Testis (tissue), 3 donors: ENCODE measurements around the gene RAPH1. TPM values are rescaled to one million over a fixed set of nuclear protein-coding genes. Genes with fewer than 3 reads are reported as not detected.

Experiments used
- DNase-seq: peaks from one replicate; pipeline ENCODE4 v3.0.0-alpha.2; 2019
- H3K27ac ChIP-seq, 2 donors: fragments of 200-600 bp; sonication (generic); one replicate each; pipeline ENCODE4 v1.5.1; 2019
- H3K27me3 ChIP-seq: fragments of 200-600 bp; sonication (generic); one replicate; pipeline ENCODE4 v1.5.1; 2019
- H3K36me3 ChIP-seq: fragments of 200-600 bp; sonication (generic); one replicate; pipeline ENCODE4 v1.5.1; 2017; ENCODE audit warnings: low read depth; ENCODE audit errors: missing control alignments
- H3K4me1 ChIP-seq: fragments of 200-600 bp; sonication (generic); one replicate; pipeline ENCODE4 v1.5.1; 2019
- H3K4me3 ChIP-seq, 2 donors: fragments of 200-600 bp; sonication (generic); one replicate each; pipeline ENCODE4 v1.5.1; 2017 to 2019
- H3K9me3 ChIP-seq: fragments of 200-600 bp; sonication (generic); one replicate; pipeline ENCODE4 v1.5.1; 2017
- POLR2A ChIP-seq: fragments of 450-650 bp; IDR thresholded peaks from one replicate; pipeline ENCODE4 v1.6.1; 2017; ENCODE audit warnings: antibody characterized with exemption, mild to moderate bottlenecking, moderate library complexity
- WGBS, 2 donors: methylation state at CpG; one replicate each; pipeline ENCODE4 v1.1.5; 2018; 5-methylcytosine and 5-hydroxymethylcytosine counted together
- intact Hi-C: fragments of 100-400 bp; cut with DNase I; formaldehyde crosslinking; loops from one replicate; pipeline ENCODE4 v1.15.1; 2023; ENCODE audit warnings: low total_unique reads
- polyA plus RNA-seq: library from polyadenylated mRNA; stranded (reverse); fragments of 350-450 nt; fragmentation: Illumina TruSeq; extraction: RNeasy Lipid Tissue Mini Kit (QIAGEN cat#74804); gene quantifications from one replicate; pipeline ENCODE4 v1.2.3, GENCODE V29; 2014; ENCODE audit warnings: low read depth, low replicate concordance; ENCODE audit not compliant: insufficient read depth
- total RNA-seq, 2 donors: library from RNA; depleted of rRNA; stranded (reverse); fragments of >200 nt; gene quantifications; one replicate each; pipeline ENCODE4 v1.2.3, GENCODE V29; 2016
- TF ChIP-seq, protein P1 (sequence below), 3 experiments: fragments of 450-650 bp in 2 of 3; fragments of 200-600 bp in 1 of 3; sonication (generic) in 1 of 3; IDR thresholded peaks; one replicate each; pipeline ENCODE4 v1.5.1; 2016 to 2019; ENCODE audit warnings: antibody characterized with exemption in 3 of 3, mild to moderate bottlenecking in 2 of 3, moderate library complexity in 1 of 3

The RAPH1 gene
- total and polyA plus RNA-seq, 3 donors from 2014 or later: 22.1 to 36.5 (median 31.1) TPM

DNA sequence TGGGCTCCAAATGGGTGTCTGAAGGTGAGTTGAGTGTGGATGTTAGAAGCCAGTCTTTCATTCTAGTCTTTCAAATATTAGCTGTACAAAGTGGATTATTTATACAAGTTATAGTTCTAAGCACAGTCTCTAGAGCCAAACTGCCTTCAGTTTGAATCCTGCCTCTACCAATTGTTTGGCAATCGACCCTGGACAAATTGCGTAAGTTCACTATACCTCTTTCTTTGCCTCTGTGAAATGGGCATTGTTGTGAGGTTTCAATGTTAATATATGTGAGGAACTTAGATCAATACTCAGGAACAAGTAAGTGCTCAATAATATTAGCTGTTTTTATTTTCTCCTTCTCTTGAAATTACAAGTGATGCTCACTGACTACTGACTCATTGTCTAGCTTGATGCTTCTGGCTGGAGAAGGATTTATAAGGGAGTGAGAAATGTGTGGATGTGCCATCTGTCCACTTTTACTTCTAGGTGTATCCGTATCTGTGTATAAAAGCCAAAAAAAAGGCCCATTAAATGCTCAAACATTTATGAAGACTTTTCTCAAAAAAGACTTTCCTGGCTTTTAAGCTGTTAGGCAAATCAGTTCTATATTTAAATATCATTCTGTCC lies 48.1 kb upstream of the RAPH1 start:
- no peaks in the 10 kb centered on the region for H3K36me3 ChIP-seq
- WGBS, 2 donors: 93 to 97% methylated on average over 3 of the region's 3 CpGs
- H3K4me3 ChIP-seq: no peak overlapping the region
- intact Hi-C loops: no loop called here
- no peak for DNase-seq
- TF ChIP-seq, protein P1, sequence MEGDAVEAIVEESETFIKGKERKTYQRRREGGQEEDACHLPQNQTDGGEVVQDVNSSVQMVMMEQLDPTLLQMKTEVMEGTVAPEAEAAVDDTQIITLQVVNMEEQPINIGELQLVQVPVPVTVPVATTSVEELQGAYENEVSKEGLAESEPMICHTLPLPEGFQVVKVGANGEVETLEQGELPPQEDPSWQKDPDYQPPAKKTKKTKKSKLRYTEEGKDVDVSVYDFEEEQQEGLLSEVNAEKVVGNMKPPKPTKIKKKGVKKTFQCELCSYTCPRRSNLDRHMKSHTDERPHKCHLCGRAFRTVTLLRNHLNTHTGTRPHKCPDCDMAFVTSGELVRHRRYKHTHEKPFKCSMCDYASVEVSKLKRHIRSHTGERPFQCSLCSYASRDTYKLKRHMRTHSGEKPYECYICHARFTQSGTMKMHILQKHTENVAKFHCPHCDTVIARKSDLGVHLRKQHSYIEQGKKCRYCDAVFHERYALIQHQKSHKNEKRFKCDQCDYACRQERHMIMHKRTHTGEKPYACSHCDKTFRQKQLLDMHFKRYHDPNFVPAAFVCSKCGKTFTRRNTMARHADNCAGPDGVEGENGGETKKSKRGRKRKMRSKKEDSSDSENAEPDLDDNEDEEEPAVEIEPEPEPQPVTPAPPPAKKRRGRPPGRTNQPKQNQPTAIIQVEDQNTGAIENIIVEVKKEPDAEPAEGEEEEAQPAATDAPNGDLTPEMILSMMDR (IDR thresholded peaks at IDR 0.05): no peak
- TF ChIP-seq POLR2A: no peak
- no peaks in the 10 kb centered on the region for H3K27me3 ChIP-seq
- H3K4me1 ChIP-seq: no peaks in the 10 kb centered on the region
- H3K27ac ChIP-seq: no peak overlapping the region
- H3K9me3 ChIP-seq: no peaks in the 10 kb centered on the region

DNA sequence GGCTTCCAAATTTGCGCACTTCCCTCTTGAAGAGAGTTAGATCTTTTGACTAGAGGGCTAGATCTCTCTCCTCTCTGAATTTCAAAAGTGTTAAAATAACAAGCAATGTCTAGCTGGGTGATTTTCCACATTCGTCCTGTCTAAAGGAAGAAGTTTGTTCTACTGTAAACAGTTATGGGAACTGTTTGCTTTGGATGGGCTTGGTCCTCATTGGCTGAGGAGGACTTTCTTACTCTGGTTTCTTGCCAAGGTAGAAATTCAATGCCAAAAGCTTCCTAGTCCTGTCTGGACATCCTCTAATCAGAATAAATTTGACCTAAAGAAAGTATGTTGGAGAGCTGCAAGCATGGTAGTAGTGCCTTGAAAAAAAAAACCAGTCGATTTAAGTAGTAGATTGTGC lies 47.4 kb upstream of the RAPH1 start:
- H3K4me1 ChIP-seq: no peaks in the 10 kb centered on the region
- 51 to 52% methylated on average over 3 of the region's 3 CpGs for WGBS, 2 donors
- no peak overlapping the region for H3K27ac ChIP-seq
- no peaks in the 10 kb centered on the region for H3K36me3 ChIP-seq
- intact Hi-C loops: no loop called here
- H3K9me3 ChIP-seq: no peaks in the 10 kb centered on the region
- no peaks in the 10 kb centered on the region for H3K27me3 ChIP-seq
- DNase-seq: no peak
- no peak overlapping the region for H3K4me3 ChIP-seq
- no peak for TF ChIP-seq POLR2A
- TF ChIP-seq, protein P1 (IDR thresholded peaks at IDR 0.05): no peak

DNA sequence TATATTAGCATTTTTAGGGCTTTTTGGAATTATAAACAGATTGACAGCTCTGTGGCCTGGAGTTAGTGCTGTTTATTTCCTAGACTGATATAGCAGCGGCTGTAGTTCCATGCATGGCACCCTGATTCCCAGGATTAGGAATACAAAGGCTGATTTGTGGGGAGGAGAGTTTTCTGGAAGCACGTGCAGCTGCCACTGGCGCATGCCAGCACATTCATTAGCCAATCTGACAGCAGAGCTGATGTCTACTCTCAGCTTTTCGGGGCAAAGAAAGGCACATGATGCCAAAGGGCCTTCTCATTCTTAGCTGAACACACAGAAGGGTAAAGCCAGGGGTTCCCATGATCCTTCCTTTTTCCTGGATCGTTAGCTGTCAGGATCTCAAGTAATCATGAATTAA lies 45.7 kb upstream of the RAPH1 start:
- no peak overlapping the region for H3K27ac ChIP-seq
- DNase-seq: no peak
- 65 to 84% methylated on average over 5 of the region's 5 CpGs for WGBS, 2 donors
- H3K36me3 ChIP-seq: no peaks in the 10 kb centered on the region
- intact Hi-C loops: no loop called here
- no peak overlapping the region for H3K4me3 ChIP-seq
- no peak for TF ChIP-seq POLR2A
- TF ChIP-seq, protein P1 (IDR thresholded peaks at IDR 0.05): no peak
- no peaks in the 10 kb centered on the region for H3K4me1 ChIP-seq
- no peaks in the 10 kb centered on the region for H3K27me3 ChIP-seq
- H3K9me3 ChIP-seq: no peaks in the 10 kb centered on the region

DNA sequence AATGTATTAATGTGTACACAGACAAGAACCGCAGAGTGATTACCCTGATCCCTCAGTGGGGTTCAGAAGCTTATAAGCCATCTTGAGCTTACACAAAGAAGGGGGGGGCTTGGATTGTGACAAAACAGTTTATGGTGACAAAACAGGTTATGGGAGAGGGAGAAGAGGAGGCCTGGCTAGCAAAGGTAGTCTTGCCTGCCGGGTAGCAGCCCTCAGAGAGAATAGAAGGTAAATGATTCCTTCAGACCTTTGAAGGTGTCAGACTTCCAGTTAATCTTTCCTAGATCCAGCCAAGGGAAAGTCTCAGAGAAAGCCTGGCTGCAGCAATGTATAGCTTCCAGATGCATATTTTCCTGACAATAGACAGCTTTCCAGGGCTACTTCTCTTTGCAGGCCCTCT lies 44.6 kb upstream of the RAPH1 start:
- Histone ChIP-seq H3K9me3 (no peaks in the 10 kb centered on the region), H3K4me3 (no peak overlapping the region), H3K4me1 (no peaks in the 10 kb centered on the region), H3K27me3 (no peaks in the 10 kb centered on the region), H3K27ac (no peak overlapping the region), H3K36me3 (no peaks in the 10 kb centered on the region)
- TF ChIP-seq, protein P1 (IDR thresholded peaks at IDR 0.05): no peak
- TF ChIP-seq POLR2A: no peak
- 88 to 100% methylated on average over 2 of the region's 2 CpGs for WGBS, 2 donors
- no peak for DNase-seq
- intact Hi-C loops: no loop called here
